GM21528 (cell line): ENCODE data around the gene CTTN.

Experiments used
- ATAC-seq: cut with Tn5 transposase; IDR thresholded peaks from one replicate; pipeline ENCODE4 v1.9.1; 2021; ENCODE audit warnings: mild to moderate bottlenecking, moderate library complexity; ENCODE audit not compliant: unreplicated experiment, low FRiP score

The CTTN gene

GRCh38 chr11:70397983-70398833, at the start of gene CTTN:
TSS of gene CTTN (plus strand) at chr11:70398529. CDS start at chr11:70407298, 8,769 bp downstream.
- ATAC-seq, result peak; percentile 49

- no peak for ATAC-seq
Measured at GRCh38 chr11:70348608-70349007, 49.7 kb upstream of the CTTN start.

- no peak for ATAC-seq
Measured at GRCh38 chr11:70351646-70352045, 46.7 kb upstream of the CTTN start.

GRCh38 chr11:70352100-70352499, 46.2 kb upstream of the CTTN start:
- ATAC-seq, result no peak

GRCh38 chr11:70352601-70353000, 45.7 kb upstream of the CTTN start:
- ATAC-seq, result no peak

GRCh38 chr11:70353329-70353728, 45.0 kb upstream of the CTTN start:
- no peak for ATAC-seq

GRCh38 chr11:70353900-70354568, 44.3 kb upstream of the CTTN start:
- ATAC-seq, result no peak

GRCh38 chr11:70354629-70355028, 43.7 kb upstream of the CTTN start:
- ATAC-seq, result no peak

GRCh38 chr11:70358753-70359152, 39.6 kb upstream of the CTTN start:
- ATAC-seq, result no peak

- ATAC-seq, result no peak
Measured at GRCh38 chr11:70359451-70360205, 38.7 kb upstream of the CTTN start.

GRCh38 chr11:70360211-70360610, 38.1 kb upstream of the CTTN start:
- no peak for ATAC-seq

GRCh38 chr11:70364178-70364577, 34.2 kb upstream of the CTTN start:
- no peak for ATAC-seq

- no peak for ATAC-seq
Measured at GRCh38 chr11:70364745-70365543, 33.4 kb upstream of the CTTN start.

- ATAC-seq, result no peak
Measured at GRCh38 chr11:70365544-70365927, 32.8 kb upstream of the CTTN start.

GRCh38 chr11:70367071-70367470, 31.3 kb upstream of the CTTN start:
- no peak for ATAC-seq

- no peak for ATAC-seq
Measured at GRCh38 chr11:70368961-70369360, 29.4 kb upstream of the CTTN start.

- ATAC-seq, result no peak
Measured at GRCh38 chr11:70371241-70371640, 27.1 kb upstream of the CTTN start.

GRCh38 chr11:70372076-70372475, 26.3 kb upstream of the CTTN start:
- no peak for ATAC-seq

GRCh38 chr11:70376621-70377020, 21.7 kb upstream of the CTTN start:
- no peak for ATAC-seq

GRCh38 chr11:70377645-70378044, 20.7 kb upstream of the CTTN start:
- ATAC-seq, result no peak
